ENCODE data around the gene PACS1.

Gene PACS1

GRCh38 chr11:66292543-66293332 is 222.7 kb downstream of the PACS1 start:
- peak in 1 of 3 experiments; percentile 23 for DNase-seq

- DNase-seq: no peak
Observed at GRCh38 chr11:66293352-66293751, 223.3 kb downstream of the PACS1 start.

GRCh38 chr11:66293777-66294625 is 223.9 kb downstream of the PACS1 start:
- DNase-seq: no peak
